ENCODE measurements around the gene SGCA. TPM values are rescaled to one million over a fixed set of nuclear protein-coding genes. Genes with fewer than 3 reads are reported as not detected.

The SGCA gene
- total and polyA plus RNA-seq, 2 of the 13 experiments (the other 11 are each of a cell fraction or from before 2014, with no cell fraction given), result not detected

DNA sequence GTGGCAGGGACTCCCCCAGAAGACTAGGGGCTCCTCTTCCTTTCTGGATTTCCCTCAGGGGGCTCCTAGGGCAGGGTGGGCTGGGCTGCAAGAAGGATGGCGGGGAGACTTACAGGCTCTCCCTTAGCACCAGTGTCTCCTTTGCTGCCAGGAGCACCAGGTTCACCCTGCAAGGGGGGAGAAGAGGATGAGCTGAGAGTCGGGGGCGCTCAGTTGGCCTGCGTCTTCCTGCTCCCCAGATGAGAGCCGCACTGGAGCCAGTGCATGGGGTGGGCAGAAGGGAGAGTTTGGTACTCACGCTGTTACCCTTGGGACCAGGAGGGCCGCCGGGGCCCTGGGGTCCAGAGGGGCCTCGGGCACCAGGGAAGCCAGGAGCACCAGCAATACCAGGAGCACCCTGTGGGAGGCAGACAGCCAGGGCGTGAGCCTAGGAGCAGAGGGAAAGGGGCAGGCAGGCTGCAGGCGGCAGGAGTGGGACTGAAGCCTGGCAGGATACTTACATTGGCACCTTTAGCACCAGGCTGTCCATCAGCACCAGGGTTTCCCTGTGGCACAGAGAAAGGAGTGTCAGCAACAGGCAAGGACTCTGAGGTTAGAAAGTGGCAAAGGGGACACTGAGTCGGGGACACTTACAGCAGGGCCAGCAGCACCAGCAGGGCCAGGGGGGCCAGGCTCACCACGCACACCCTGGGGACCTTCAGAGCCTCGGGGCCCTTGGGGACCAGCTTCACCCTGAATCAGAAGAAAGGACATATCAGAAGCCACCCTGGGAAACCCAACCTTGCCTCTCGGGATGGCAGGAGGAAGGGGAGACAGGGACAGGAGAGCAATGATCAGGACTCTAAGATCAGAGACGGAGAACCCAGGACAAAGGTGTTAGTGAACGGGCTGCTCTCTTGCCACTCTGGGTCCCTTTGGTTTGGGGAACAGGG is 29.4 kb downstream of the SGCA start:
- ChIA-PET POLR2A (no interaction called here), CTCF (ENCODE audit: low intra/inter-chr PET ratio, low total read pairs) (interaction anchor here (0.6 to 3.7 kb wide), 2 partner anchors 16 to 27 kb away, joined by 3 to 36 read pairs; no protein-coding TSS in a partner anchor)
- Histone ChIP-seq H3K9me3 (ENCODE audit: low read length) (no peaks in the 10 kb centered on the region), H2AFZ (ENCODE audit: low read length) (no peak overlapping the region), H4K20me1 (ENCODE audit: insufficient read depth, low read length) (no peaks in the 10 kb centered on the region), H3K9ac (ENCODE audit: insufficient read depth, low read depth, low read length) (no peak overlapping the region), H3K4me1 (ENCODE audit: insufficient read depth, low read length) (0 out of 2 replicates have a peak, but pooled peaks cover 5% of the 10 kb centered on the region), H3K4me3 (replicated peaks in 1 of 3; ENCODE audit: insufficient read depth in 1 of 3, low read depth in 2 of 3, low read length in 3 of 3) (no peak overlapping the region), H3K36me3 (replicated peaks in 1 of 2; ENCODE audit: control insufficient read depth in 1 of 2, insufficient read depth in 2 of 2, low read length in 2 of 2) (no peaks in the 10 kb centered on the region), H3K79me2 (ENCODE audit: insufficient read depth, low read length) (no peaks in the 10 kb centered on the region), H3K27ac (ENCODE audit: extremely low read length, insufficient read depth, low read length) (no peak overlapping the region), H3K27me3 (ENCODE audit: control insufficient read depth in 1 of 2, insufficient read depth in 2 of 2, low read length in 2 of 2) (peaks cover 12 to 79% of the 10 kb centered on the region in 2 experiments), H3K4me2 (ENCODE audit: low read depth, low read length) (no peak overlapping the region)
- FAIRE-seq (no peak), ATAC-seq (peak; percentile 67), DNase-seq (ENCODE audit: low spot score) (no peak)
- in situ Hi-C loops (cut with HindIII; ENCODE audit: extremely low pct_ligation_motif_present, low pct_unique_long_range_greater_than_20kb), result no loop called here
- intact Hi-C loops (cut with micrococcal nuclease; ENCODE audit: unreplicated experiment), result no loop called here
- TF ChIP-seq RNF2 (conservative IDR thresholded peaks at IDR 0.05; ENCODE audit: low read depth) (no peak), AGO2 (optimal IDR thresholded peaks at IDR 0.05; ENCODE audit: low read depth, low read length) (no peak), ZFP91 (CRISPR knock-in tag; IDR thresholded peaks at IDR 0.05; ENCODE audit: borderline replicate concordance) (no peak), TRAFD1 (CRISPR knock-in tag; IDR thresholded peaks at IDR 0.05; ENCODE audit: borderline replicate concordance) (no peak)
- TF ChIP-seq, protein P1, sequence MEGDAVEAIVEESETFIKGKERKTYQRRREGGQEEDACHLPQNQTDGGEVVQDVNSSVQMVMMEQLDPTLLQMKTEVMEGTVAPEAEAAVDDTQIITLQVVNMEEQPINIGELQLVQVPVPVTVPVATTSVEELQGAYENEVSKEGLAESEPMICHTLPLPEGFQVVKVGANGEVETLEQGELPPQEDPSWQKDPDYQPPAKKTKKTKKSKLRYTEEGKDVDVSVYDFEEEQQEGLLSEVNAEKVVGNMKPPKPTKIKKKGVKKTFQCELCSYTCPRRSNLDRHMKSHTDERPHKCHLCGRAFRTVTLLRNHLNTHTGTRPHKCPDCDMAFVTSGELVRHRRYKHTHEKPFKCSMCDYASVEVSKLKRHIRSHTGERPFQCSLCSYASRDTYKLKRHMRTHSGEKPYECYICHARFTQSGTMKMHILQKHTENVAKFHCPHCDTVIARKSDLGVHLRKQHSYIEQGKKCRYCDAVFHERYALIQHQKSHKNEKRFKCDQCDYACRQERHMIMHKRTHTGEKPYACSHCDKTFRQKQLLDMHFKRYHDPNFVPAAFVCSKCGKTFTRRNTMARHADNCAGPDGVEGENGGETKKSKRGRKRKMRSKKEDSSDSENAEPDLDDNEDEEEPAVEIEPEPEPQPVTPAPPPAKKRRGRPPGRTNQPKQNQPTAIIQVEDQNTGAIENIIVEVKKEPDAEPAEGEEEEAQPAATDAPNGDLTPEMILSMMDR (CRISPR knock-in tag; IDR thresholded peaks at IDR 0.05), result peak; percentile 28; the same call in 1 of the 2 replicates
- 33% methylated on average over 16 of the region's 17 CpGs for WGBS (ENCODE audit: low lambda C conversion rate)
- BruUV-seq (replicated peaks), result no TSS peak
